ENCODE data around the gene ACLY.

- TF ChIP-seq ZNF211 (tag by site-specific recombination; IDR thresholded peaks at IDR 0.05; ENCODE audit: low read depth) (no peak), REST (tag by site-specific recombination; IDR thresholded peaks at IDR 0.05) (no peak), ZIC2 (tag by site-specific recombination; IDR thresholded peaks at IDR 0.05) (no peak), ZNF777 (tag by site-specific recombination; IDR thresholded peaks at IDR 0.05; ENCODE audit: borderline replicate concordance) (no peak), AEBP2 (tag by site-specific recombination; IDR thresholded peaks at IDR 0.05; ENCODE audit: borderline replicate concordance) (no peak), ZBTB26 (tag by site-specific recombination; optimal IDR thresholded peaks at IDR 0.05) (no peak), ZNF274 (IDR thresholded peaks at IDR 0.05; ENCODE audit: low read length) (no peak), ZNF274 (tag by site-specific recombination; IDR thresholded peaks at IDR 0.05; ENCODE audit: borderline replicate concordance) (no peak)
Observed at GRCh38 chr17:41915020-41915419, 3.7 kb downstream of the ACLY start.

Measured in HEK293 (cell line).